Sigmoid colon (tissue), 7 donors: Measurements from ENCODE around the gene CADM3. TPM values are rescaled to one million over a fixed set of nuclear protein-coding genes. Genes with fewer than 3 reads are reported as not detected.

Experiments
- DNase-seq: peaks from one replicate; pipeline ENCODE4 v3.0.0-alpha.2; 2019
- H3K27ac ChIP-seq, 4 donors: fragments of 200-600 bp; sonication (generic); one replicate each; pipeline ENCODE4 v1.5.1; 2016 to 2019; ENCODE audit warnings: mild to moderate bottlenecking in 1 of 4
- H3K27me3 ChIP-seq, 3 donors: fragments of 200-600 bp; sonication (generic); one replicate each; pipeline ENCODE4 v1.5.1; 2019; ENCODE audit warnings: mild to moderate bottlenecking in 1 of 3
- H3K36me3 ChIP-seq, 4 donors: fragments of 200-600 bp; sonication (generic); one replicate each; pipeline ENCODE4 v1.5.1; 2016 to 2019
- H3K4me1 ChIP-seq, 4 donors: fragments of 200-600 bp; sonication (generic); one replicate each; pipeline ENCODE4 v1.5.1; 2017 to 2019
- H3K4me3 ChIP-seq, 4 donors: fragments of 200-600 bp; sonication (generic); one replicate each; pipeline ENCODE4 v1.5.1; 2017 to 2019; ENCODE audit warnings: mild to moderate bottlenecking in 2 of 4, moderate library complexity in 1 of 4
- H3K9me3 ChIP-seq, 4 donors: fragments of 200-600 bp in 3 of 4; sonication (generic) in 3 of 4; one replicate each; pipeline versions ENCODE4 v1.5.1 to v1.6.1; 2013 to 2019
- EP300 ChIP-seq, 4 donors: sonication (generic); formaldehyde crosslinking; IDR thresholded peaks; one replicate each; pipeline ENCODE4 v1.6.1; 2017; ENCODE audit warnings: antibody characterized with exemption in 4 of 4
- POLR2A ChIP-seq, 2 donors: fragments of 450-650 bp; IDR thresholded peaks; one replicate each; pipeline ENCODE4 v1.6.1; 2016; ENCODE audit warnings: antibody characterized with exemption in 2 of 2, mild to moderate bottlenecking in 2 of 2, moderate library complexity in 2 of 2
- POLR2AphosphoS5 ChIP-seq, 4 donors: sonication (generic); formaldehyde crosslinking; IDR thresholded peaks; one replicate each; pipeline ENCODE4 v1.6.1; 2017; ENCODE audit warnings: antibody characterized with exemption in 4 of 4
- WGBS, 2 donors: extraction: QIAGEN DNeasy Blood & Tissue Kit; methylation state at CpG; one replicate each; pipeline ENCODE4 v1.1.7; 2013; 5-methylcytosine and 5-hydroxymethylcytosine counted together
- intact Hi-C: fragments of 100-400 bp; cut with DNase I; formaldehyde crosslinking; loops from one replicate; pipeline ENCODE4 v1.15.1; 2023
- polyA plus RNA-seq, 3 donors: library from polyadenylated mRNA; stranded (reverse); fragments of 200-250 nt; gene quantifications; one replicate each; pipeline ENCODE4 v1.2.3, GENCODE V29; 2013
- total RNA-seq, 4 donors: library from RNA; depleted of rRNA; stranded (reverse); fragments of >200 nt; gene quantifications; one replicate each; pipeline ENCODE4 v1.1.0, GENCODE V29; 2016
- TF ChIP-seq, protein P1 (sequence below), 4 experiments: fragments of 450-650 bp in 3 of 4; fragments of 200-600 bp in 1 of 4; IDR thresholded peaks; one replicate each; pipeline ENCODE4 v1.5.1; 2016 to 2019; ENCODE audit warnings: antibody characterized with exemption in 4 of 4, mild to moderate bottlenecking in 3 of 4, moderate library complexity in 2 of 4
- donor health status: healthy with polysubstance abuse.
- donor health status: Bipolar disorder and iron deficiency.
- donor health status: healthy.

The CADM3 gene
- total and polyA plus RNA-seq, 7 donors: 0.46 to 21.0 (median 10.5) TPM

- H3K27me3 ChIP-seq: peaks cover 8 to 23% (median 9%) of the 10 kb centered on the region in 3 donors
- H3K27ac ChIP-seq: no peak overlapping the region
- peaks cover 0 to 12% (median 5%) of the 10 kb centered on the region in 4 donors for H3K4me1 ChIP-seq
- no peaks in the 10 kb centered on the region for H3K36me3 ChIP-seq
- H3K4me3 ChIP-seq: no peak overlapping the region
- WGBS, 2 donors: 14 to 17% methylated on average over 3 of the region's 3 CpGs
- intact Hi-C loops: no loop called here
- no peak for DNase-seq
- H3K9me3 ChIP-seq: no peaks in the 10 kb centered on the region
- TF ChIP-seq EP300 (IDR thresholded peaks at IDR 0.05) (no peak), POLR2AphosphoS5 (IDR thresholded peaks at IDR 0.05) (no peak), POLR2A (IDR thresholded peaks at IDR 0.05) (no peak)
- TF ChIP-seq, protein P1, sequence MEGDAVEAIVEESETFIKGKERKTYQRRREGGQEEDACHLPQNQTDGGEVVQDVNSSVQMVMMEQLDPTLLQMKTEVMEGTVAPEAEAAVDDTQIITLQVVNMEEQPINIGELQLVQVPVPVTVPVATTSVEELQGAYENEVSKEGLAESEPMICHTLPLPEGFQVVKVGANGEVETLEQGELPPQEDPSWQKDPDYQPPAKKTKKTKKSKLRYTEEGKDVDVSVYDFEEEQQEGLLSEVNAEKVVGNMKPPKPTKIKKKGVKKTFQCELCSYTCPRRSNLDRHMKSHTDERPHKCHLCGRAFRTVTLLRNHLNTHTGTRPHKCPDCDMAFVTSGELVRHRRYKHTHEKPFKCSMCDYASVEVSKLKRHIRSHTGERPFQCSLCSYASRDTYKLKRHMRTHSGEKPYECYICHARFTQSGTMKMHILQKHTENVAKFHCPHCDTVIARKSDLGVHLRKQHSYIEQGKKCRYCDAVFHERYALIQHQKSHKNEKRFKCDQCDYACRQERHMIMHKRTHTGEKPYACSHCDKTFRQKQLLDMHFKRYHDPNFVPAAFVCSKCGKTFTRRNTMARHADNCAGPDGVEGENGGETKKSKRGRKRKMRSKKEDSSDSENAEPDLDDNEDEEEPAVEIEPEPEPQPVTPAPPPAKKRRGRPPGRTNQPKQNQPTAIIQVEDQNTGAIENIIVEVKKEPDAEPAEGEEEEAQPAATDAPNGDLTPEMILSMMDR (IDR thresholded peaks at IDR 0.05): no peak
Measured at GRCh38 chr1:159177272-159177907, 6.0 kb downstream of the CADM3 start.

DNA sequence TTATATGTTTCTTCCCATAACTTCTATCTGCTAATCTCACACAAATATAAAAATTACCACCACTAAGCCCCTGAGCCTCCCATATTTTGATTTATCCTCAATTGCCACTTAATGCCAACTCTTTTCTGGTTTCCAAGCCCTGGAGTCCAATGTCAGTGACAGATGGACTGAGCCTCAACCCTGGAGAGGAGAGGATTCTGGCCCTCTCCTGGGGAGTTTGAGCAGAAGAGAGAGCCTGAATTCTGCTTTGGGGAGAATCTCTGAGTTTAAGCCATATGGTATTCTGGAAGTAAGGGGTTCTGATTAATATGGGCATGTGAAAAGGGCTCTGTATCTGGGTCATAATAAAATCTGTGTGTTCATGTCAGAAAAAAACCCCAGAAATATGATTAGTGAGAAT is 8.5 kb downstream of the CADM3 start:
- intact Hi-C loops: no loop called here
- TF ChIP-seq, protein P1 (IDR thresholded peaks at IDR 0.05): no peak
- TF ChIP-seq EP300 (IDR thresholded peaks at IDR 0.05) (no peak), POLR2A (IDR thresholded peaks at IDR 0.05) (no peak), POLR2AphosphoS5 (IDR thresholded peaks at IDR 0.05) (no peak)

GRCh38 chr1:159180516-159180915 is 9.1 kb downstream of the CADM3 start:
- no peak overlapping the region for H3K4me3 ChIP-seq
- no peaks in the 10 kb centered on the region for H3K9me3 ChIP-seq
- H3K27ac ChIP-seq: no peak overlapping the region
- 95% methylated on average over 2 of the region's 2 CpGs for WGBS, 2 donors
- H3K36me3 ChIP-seq: no peaks in the 10 kb centered on the region
- TF ChIP-seq POLR2A (IDR thresholded peaks at IDR 0.05) (no peak), POLR2AphosphoS5 (IDR thresholded peaks at IDR 0.05) (no peak), EP300 (IDR thresholded peaks at IDR 0.05) (no peak)
- TF ChIP-seq, protein P1 (IDR thresholded peaks at IDR 0.05): no peak
- intact Hi-C loops: no loop called here
- H3K4me1 ChIP-seq: no peaks in the 10 kb centered on the region
- peaks cover 0 to 7% (median 4%) of the 10 kb centered on the region in 3 donors for H3K27me3 ChIP-seq
- no peak for DNase-seq

More for the DNA sequence above, 8.5 kb downstream of the CADM3 start:
- Histone ChIP-seq H3K9me3 (no peaks in the 10 kb centered on the region), H3K36me3 (no peaks in the 10 kb centered on the region), H3K27ac (no peak overlapping the region), H3K4me3 (no peak overlapping the region), H3K27me3 (peaks cover 0 to 7% (median under 1%) of the 10 kb centered on the region in 3 donors), H3K4me1 (no peaks in the 10 kb centered on the region)
- no peak for DNase-seq

- no peak for TF ChIP-seq EP300 (IDR thresholded peaks at IDR 0.05)
- TF ChIP-seq, protein P1 (IDR thresholded peaks at IDR 0.05): no peak
- no peak for TF ChIP-seq POLR2AphosphoS5 (IDR thresholded peaks at IDR 0.05)
- no peak for TF ChIP-seq POLR2A (IDR thresholded peaks at IDR 0.05)
- 42 to 43% methylated on average over 4 of the region's 4 CpGs for WGBS, 2 donors
- intact Hi-C loops: no loop called here
Measured at GRCh38 chr1:159181328-159182024, 10.1 kb downstream of the CADM3 start.

More at GRCh38 chr1:159181328-159182024, 10.1 kb downstream of the CADM3 start:
- H3K4me1 ChIP-seq: no peaks in the 10 kb centered on the region
- no peaks in the 10 kb centered on the region for H3K36me3 ChIP-seq
- H3K4me3 ChIP-seq: no peak overlapping the region
- H3K27ac ChIP-seq: no peak overlapping the region
- H3K27me3 ChIP-seq: peaks cover 0 to 14% (median 4%) of the 10 kb centered on the region in 3 donors
- H3K9me3 ChIP-seq: no peaks in the 10 kb centered on the region
- no peak for DNase-seq
